Breast epithelium (tissue), 4 donors: ENCODE results near the gene BICC1. TPM values are rescaled to one million over a fixed set of nuclear protein-coding genes. Genes with fewer than 3 reads are reported as not detected.

Experiments used
- DNase-seq, 2 donors: peaks; one replicate each; pipeline ENCODE4 v3.0.0-alpha.2; 2019; ENCODE audit warnings: low spot score in 2 of 2
- H3K27ac ChIP-seq, 2 donors: fragments of 200-600 bp; sonication (generic) in 1 of 2; one replicate each; pipeline ENCODE4 v1.5.1; 2016 to 2019; ENCODE audit warnings: mild to moderate bottlenecking in 1 of 2
- H3K27me3 ChIP-seq, 2 donors: fragments of 200-600 bp; sonication (generic) in 1 of 2; one replicate each; pipeline versions ENCODE4 v1.5.1 to v1.6.0; 2017 to 2019; ENCODE audit warnings: control low read depth in 1 of 2, mild to moderate bottlenecking in 1 of 2
- H3K36me3 ChIP-seq: fragments of 200-600 bp; one replicate; pipeline ENCODE4 v1.5.1; 2019
- H3K4me1 ChIP-seq, 2 donors: fragments of 200-600 bp; sonication (generic); one replicate each; pipeline ENCODE4 v1.5.1; 2016 to 2019; ENCODE audit warnings: control low read depth in 1 of 2
- H3K4me3 ChIP-seq, 3 donors: fragments of 200-600 bp; sonication (generic); 1 replicate in 2 of 3; 2 replicates in 1 of 3; pipeline ENCODE4 v1.5.1; 2016 to 2019; ENCODE audit warnings: mild to moderate bottlenecking in 3 of 3, moderate library complexity in 2 of 3
- H3K9me3 ChIP-seq, 2 donors: fragments of 200-600 bp; sonication (generic) in 1 of 2; one replicate each; pipeline ENCODE4 v1.5.1; 2016 to 2019; ENCODE audit warnings: control low read depth in 1 of 2
- POLR2A ChIP-seq: fragments of 450-650 bp; IDR thresholded peaks from one replicate; pipeline ENCODE4 v1.6.1; 2016; ENCODE audit warnings: antibody characterized with exemption, mild to moderate bottlenecking, moderate library complexity
- POLR2AphosphoS5 ChIP-seq, 3 donors: sonication (generic); formaldehyde crosslinking; IDR thresholded peaks; one replicate each; pipeline ENCODE4 v1.6.1; 2017; ENCODE audit warnings: antibody characterized with exemption in 3 of 3
- intact Hi-C: fragments of 100-400 bp; cut with DNase I; formaldehyde crosslinking; loops from one replicate; pipeline ENCODE4 v1.15.1; 2023; ENCODE audit warnings: low total_unique reads
- total RNA-seq, 3 donors: library from RNA; depleted of rRNA; stranded (reverse); fragments of >200 nt; gene quantifications; one replicate each; pipeline ENCODE4 v1.1.0, GENCODE V29; 2016
- TF ChIP-seq, protein P1 (sequence below), 3 donors: fragments of 450-650 bp; IDR thresholded peaks; one replicate each; pipeline ENCODE4 v1.5.1; 2016 to 2017; ENCODE audit warnings: antibody characterized with exemption in 3 of 3, mild to moderate bottlenecking in 3 of 3, moderate library complexity in 3 of 3

Gene BICC1
- total RNA-seq, 3 donors from 2014 or later = 24.3 to 35.5 (median 26.2) TPM

DNA sequence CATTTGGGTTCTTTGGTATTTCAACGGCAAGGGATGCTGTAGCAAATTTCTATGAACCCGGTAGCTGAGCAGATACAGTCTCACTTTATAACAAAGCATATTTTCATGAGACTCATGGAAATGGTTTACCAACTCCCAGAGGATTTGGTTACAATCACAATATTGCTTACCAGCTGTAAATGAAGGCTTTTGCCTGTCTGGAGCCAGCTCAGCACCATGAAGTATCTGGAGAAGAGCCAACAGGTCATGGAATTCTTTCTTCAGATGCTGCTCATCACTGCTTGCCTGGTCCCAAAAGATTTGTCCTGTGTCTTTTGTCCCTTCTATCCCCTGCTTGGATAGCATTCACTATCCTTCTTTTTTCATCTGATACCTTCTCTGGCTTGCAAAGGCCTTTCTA, 346.9 kb downstream of the BICC1 start:
- DNase-seq = no peak
- no peak for TF ChIP-seq POLR2AphosphoS5 (IDR thresholded peaks at IDR 0.05)
- TF ChIP-seq, protein P1, sequence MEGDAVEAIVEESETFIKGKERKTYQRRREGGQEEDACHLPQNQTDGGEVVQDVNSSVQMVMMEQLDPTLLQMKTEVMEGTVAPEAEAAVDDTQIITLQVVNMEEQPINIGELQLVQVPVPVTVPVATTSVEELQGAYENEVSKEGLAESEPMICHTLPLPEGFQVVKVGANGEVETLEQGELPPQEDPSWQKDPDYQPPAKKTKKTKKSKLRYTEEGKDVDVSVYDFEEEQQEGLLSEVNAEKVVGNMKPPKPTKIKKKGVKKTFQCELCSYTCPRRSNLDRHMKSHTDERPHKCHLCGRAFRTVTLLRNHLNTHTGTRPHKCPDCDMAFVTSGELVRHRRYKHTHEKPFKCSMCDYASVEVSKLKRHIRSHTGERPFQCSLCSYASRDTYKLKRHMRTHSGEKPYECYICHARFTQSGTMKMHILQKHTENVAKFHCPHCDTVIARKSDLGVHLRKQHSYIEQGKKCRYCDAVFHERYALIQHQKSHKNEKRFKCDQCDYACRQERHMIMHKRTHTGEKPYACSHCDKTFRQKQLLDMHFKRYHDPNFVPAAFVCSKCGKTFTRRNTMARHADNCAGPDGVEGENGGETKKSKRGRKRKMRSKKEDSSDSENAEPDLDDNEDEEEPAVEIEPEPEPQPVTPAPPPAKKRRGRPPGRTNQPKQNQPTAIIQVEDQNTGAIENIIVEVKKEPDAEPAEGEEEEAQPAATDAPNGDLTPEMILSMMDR (IDR thresholded peaks at IDR 0.05) = no peak
- TF ChIP-seq POLR2A = no peak
- no peaks in the 10 kb centered on the region for H3K4me1 ChIP-seq
- no peaks in the 10 kb centered on the region for H3K27me3 ChIP-seq
- H3K36me3 ChIP-seq = no peaks in the 10 kb centered on the region
- no peak overlapping the region for H3K4me3 ChIP-seq
- H3K27ac ChIP-seq = no peak overlapping the region
- peaks cover 0 to 9% of the 10 kb centered on the region in 2 donors for H3K9me3 ChIP-seq
- intact Hi-C loops = no loop called here

DNA sequence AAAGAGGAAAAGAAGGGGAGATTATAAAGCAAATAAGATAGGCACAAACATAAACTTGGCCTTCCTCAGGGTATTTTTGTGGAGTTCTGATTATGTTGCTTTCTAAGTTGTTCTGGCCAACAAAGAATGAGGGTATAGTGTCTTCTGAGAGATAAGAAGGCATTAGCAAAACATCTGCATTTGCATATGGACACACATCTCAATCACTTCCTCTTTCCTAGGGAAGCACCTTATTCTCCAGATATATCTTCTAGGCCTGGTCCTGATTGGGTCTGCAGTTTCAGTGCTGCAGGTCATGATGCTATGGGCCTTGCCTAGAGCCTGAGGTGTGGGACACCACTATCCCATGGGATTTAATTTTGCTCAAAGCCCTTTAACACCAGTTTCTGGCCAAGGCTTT, 355.0 kb downstream of the BICC1 start:
- H3K27ac ChIP-seq = no peak overlapping the region
- TF ChIP-seq, protein P1 (IDR thresholded peaks at IDR 0.05) = no peak
- TF ChIP-seq POLR2AphosphoS5 (IDR thresholded peaks at IDR 0.05) = no peak
- TF ChIP-seq POLR2A = no peak
- no peaks in the 10 kb centered on the region for H3K27me3 ChIP-seq
- DNase-seq = no peak
- H3K4me1 ChIP-seq = no peaks in the 10 kb centered on the region
- intact Hi-C loops = no loop called here
- H3K36me3 ChIP-seq = no peaks in the 10 kb centered on the region
- no peaks in the 10 kb centered on the region for H3K9me3 ChIP-seq
- H3K4me3 ChIP-seq = no peak overlapping the region

DNA sequence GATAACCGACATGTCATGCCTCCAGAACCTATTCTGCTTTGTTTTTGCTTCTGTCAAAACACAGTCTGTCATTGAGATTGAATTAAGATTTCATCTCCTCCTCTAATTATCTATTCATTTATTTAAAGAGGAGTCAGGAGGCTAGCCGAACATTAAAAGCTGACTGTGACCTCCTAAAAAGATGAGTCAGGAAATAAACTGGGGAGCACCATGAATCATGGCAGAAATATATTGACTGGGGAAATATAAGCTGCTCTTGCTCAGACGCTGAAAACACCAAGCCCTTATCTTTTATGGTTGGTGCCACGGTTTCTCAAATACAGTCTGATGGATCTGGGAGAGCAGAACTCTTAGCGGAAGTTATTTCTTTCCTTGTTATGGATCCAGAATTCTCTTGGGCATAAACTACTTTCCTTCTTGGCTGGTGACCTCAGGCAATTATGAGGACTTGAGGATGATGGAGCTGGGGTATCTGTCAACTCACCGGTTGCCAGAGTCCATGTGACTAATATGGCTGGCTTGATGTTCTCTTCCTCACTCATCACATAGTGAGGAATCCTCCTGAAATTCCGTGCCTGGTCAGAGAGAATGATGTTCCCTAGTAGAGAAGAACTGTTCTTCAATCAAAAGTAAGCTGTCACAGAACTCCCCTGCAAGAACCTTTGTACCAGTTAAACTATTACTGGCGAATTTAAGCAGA, 356.2 kb downstream of the BICC1 start:
- no peak for DNase-seq
- Histone ChIP-seq H3K36me3 (no peaks in the 10 kb centered on the region), H3K9me3 (no peaks in the 10 kb centered on the region), H3K4me1 (no peaks in the 10 kb centered on the region), H3K27me3 (no peaks in the 10 kb centered on the region), H3K4me3 (no peak overlapping the region), H3K27ac (no peak overlapping the region)
- TF ChIP-seq POLR2A (no peak), POLR2AphosphoS5 (IDR thresholded peaks at IDR 0.05) (no peak)
- TF ChIP-seq, protein P1 (IDR thresholded peaks at IDR 0.05) = no peak
- intact Hi-C loops = no loop called here

GRCh38 chr10:58870070-58870469, 357.4 kb downstream of the BICC1 start:
- Histone ChIP-seq H3K9me3 (no peaks in the 10 kb centered on the region), H3K4me1 (no peaks in the 10 kb centered on the region), H3K36me3 (no peaks in the 10 kb centered on the region), H3K27me3 (no peaks in the 10 kb centered on the region), H3K4me3 (no peak overlapping the region), H3K27ac (no peak overlapping the region)
- DNase-seq = no peak
- TF ChIP-seq POLR2A (no peak), POLR2AphosphoS5 (IDR thresholded peaks at IDR 0.05) (no peak)
- TF ChIP-seq, protein P1 (IDR thresholded peaks at IDR 0.05) = no peak
- intact Hi-C loops = no loop called here

DNA sequence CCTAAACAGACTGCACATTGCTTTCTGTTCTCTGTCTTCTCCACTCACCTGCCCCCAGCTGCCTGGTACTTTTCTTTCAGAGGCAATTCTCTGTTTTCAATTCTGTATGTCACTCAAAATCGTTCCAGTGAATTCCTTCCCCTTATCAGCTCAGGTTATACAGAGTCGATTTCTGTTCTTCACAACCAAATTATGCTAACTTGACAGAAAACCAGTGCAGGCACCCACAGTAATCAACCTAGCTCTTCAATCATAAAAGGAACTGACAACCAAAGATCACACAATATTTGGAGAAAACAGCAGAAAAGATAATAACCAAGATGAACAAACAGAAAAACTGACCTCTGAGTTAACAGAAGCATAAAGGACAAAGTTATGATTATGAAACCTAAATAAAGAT, 360.5 kb downstream of the BICC1 start:
- intact Hi-C loops = no loop called here
- Histone ChIP-seq H3K36me3 (no peaks in the 10 kb centered on the region), H3K4me3 (no peak overlapping the region), H3K27ac (no peak overlapping the region), H3K9me3 (no peaks in the 10 kb centered on the region), H3K4me1 (no peaks in the 10 kb centered on the region), H3K27me3 (no peaks in the 10 kb centered on the region)
- TF ChIP-seq POLR2A (no peak), POLR2AphosphoS5 (IDR thresholded peaks at IDR 0.05) (no peak)
- no peak for DNase-seq

Other genes with a start within 250 kb of the BICC1 start
- gene IPMK, start 245.0 kb upstream of the BICC1 start, total RNA-seq = 10 to 100 TPM in 1 of 3 donors, 1 to 10 TPM in 2; 7.5 to 13.5 (median 7.9) TPM
- gene CISD1, start 243.7 kb upstream of the BICC1 start, total RNA-seq = 10 to 100 TPM in 2 of 3 donors, 1 to 10 TPM in 1; 9.9 to 27.2 (median 13.2) TPM
- 10 to 100 TPM; 10.4 to 22.4 (median 16.1) TPM for gene UBE2D1, start 177.9 kb upstream of the BICC1 start, total RNA-seq
- 10 to 100 TPM; 15.8 to 30.1 (median 22.3) TPM for gene TFAM, start 127.5 kb upstream of the BICC1 start, total RNA-seq